IMR-90 (cell line): Measurements from ENCODE around the gene ANKRD37. TPM values are rescaled to one million over a fixed set of nuclear protein-coding genes. Genes with fewer than 3 reads are reported as not detected.

Experiments used
- ATAC-seq: fragments of 200-7000 bp; cut with Tn5 transposase; 2 replicates; pipeline ENCODE4 v1.9.1; 2020; ENCODE audit warnings: low read depth, mild to moderate bottlenecking, moderate library complexity
- BruUV-seq: library from RNA; stranded (reverse); fragments of 400-500 nt; replicated peaks from 2 replicates; lab custom pipeline; 2021; lab: Mats Ljungman, UMichigan
- CTCF ChIA-PET: fragments of 300-600 bp; formaldehyde crosslinking; extraction: SDS; loops from one replicate; lab custom pipeline; 2021; ENCODE audit warnings: antibody characterized with exemption; lab: Yijun Ruan, JAX
- POLR2A ChIA-PET: fragments of 300-600 bp; sonication (Branson Sonifier 250); formaldehyde crosslinking; loops from one replicate; lab custom pipeline; 2022; ENCODE audit warnings: antibody characterized with exemption; ENCODE audit not compliant: unreplicated experiment; lab: Charles Lee
- DNase-seq: peaks from one replicate; pipeline ENCODE4 v3.0.0; 2013
- H2AFZ ChIP-seq: replicated peaks from 2 replicates; pipeline ENCODE3; 2013; ENCODE audit warnings: low read length, mild to moderate bottlenecking; ENCODE audit not compliant: poor library complexity
- H2AK5ac ChIP-seq: 2 replicates; pipeline ENCODE4 v1.6.1; 2013; ENCODE audit warnings: low read depth, low read length, inconsistent platforms
- H2AK9ac ChIP-seq: replicated peaks from 2 replicates; pipeline ENCODE3; 2013; ENCODE audit warnings: mild to moderate bottlenecking, low read depth, low read length, moderate library complexity; ENCODE audit not compliant: poor library complexity
- H2BK120ac ChIP-seq: 2 replicates; pipeline ENCODE4 v1.6.1; 2013; ENCODE audit warnings: low read depth, low read length, inconsistent platforms
- H2BK15ac ChIP-seq: 3 replicates; pipeline ENCODE4 v1.6.1; 2013; ENCODE audit warnings: low read depth, low read length, inconsistent platforms
- H2BK20ac ChIP-seq: 2 replicates; pipeline ENCODE4 v1.6.1; 2013; ENCODE audit warnings: low read depth, mild to moderate bottlenecking, inconsistent platforms, low read length, moderate library complexity
- H2BK5ac ChIP-seq: 2 replicates; pipeline ENCODE4 v1.6.1; 2013; ENCODE audit warnings: mild to moderate bottlenecking, low read depth, low read length, inconsistent platforms; ENCODE audit not compliant: poor library complexity, severe bottlenecking
- H3K14ac ChIP-seq: replicated peaks from 2 replicates; pipeline ENCODE4 v1.6.1; 2013; ENCODE audit warnings: low read depth, low read length, inconsistent platforms
- H3K18ac ChIP-seq: 2 replicates; pipeline ENCODE4 v1.6.1; 2013; ENCODE audit warnings: low read depth, low read length, control low read depth
- H3K23ac ChIP-seq: 2 replicates; pipeline ENCODE4 v1.6.1; 2013; ENCODE audit warnings: low read depth, low read length, inconsistent platforms
- H3K27ac ChIP-seq: 2 replicates; pipeline ENCODE4 v1.5.1; 2013; ENCODE audit warnings: mild to moderate bottlenecking, control low read depth, low read length; ENCODE audit not compliant: insufficient read depth
- H3K27me3 ChIP-seq: 2 replicates; pipeline ENCODE4 v1.6.1; 2013; ENCODE audit warnings: low read length; ENCODE audit not compliant: control insufficient read depth, insufficient read depth
- H3K36me3 ChIP-seq: 2 replicates; pipeline ENCODE4 v1.6.1; 2013; ENCODE audit warnings: low read length, mixed read lengths; ENCODE audit not compliant: control insufficient read depth, insufficient read depth
- H3K4ac ChIP-seq: 2 replicates; pipeline ENCODE4 v1.6.1; 2013; ENCODE audit warnings: low read depth, low read length, inconsistent platforms
- H3K4me1 ChIP-seq: 2 replicates; pipeline ENCODE4 v1.6.1; 2013; ENCODE audit warnings: low read length, mixed read lengths; ENCODE audit not compliant: control insufficient read depth, insufficient read depth
- H3K4me2 ChIP-seq: 2 replicates; pipeline ENCODE4 v1.6.1; 2013; ENCODE audit warnings: low read depth, mild to moderate bottlenecking, control low read depth, low read length, moderate library complexity
- H3K4me3 ChIP-seq: 2 replicates; pipeline ENCODE4 v1.5.1; 2013; ENCODE audit warnings: low read depth, mild to moderate bottlenecking, control low read depth, low read length, moderate library complexity; ENCODE audit not compliant: insufficient read depth
- H3K56ac ChIP-seq: 2 replicates; pipeline ENCODE4 v1.6.1; 2013; ENCODE audit warnings: low read length, inconsistent platforms; ENCODE audit not compliant: insufficient read depth; ENCODE audit errors: extremely low read depth
- H3K79me1 ChIP-seq, 2 experiments: 2 replicates each; pipeline ENCODE4 v1.6.1; 2013; ENCODE audit warnings: low read length in 2 of 2, inconsistent platforms in 1 of 2, low read depth in 1 of 2
- H3K9ac ChIP-seq: 2 replicates; pipeline ENCODE4 v1.6.1; 2013; ENCODE audit warnings: low read depth, low read length, control low read depth
- H3K9me1 ChIP-seq: 2 replicates; pipeline ENCODE4 v1.6.1; 2013; ENCODE audit warnings: low read length, inconsistent platforms; ENCODE audit not compliant: insufficient read depth
- H3K9me3 ChIP-seq: 2 replicates; pipeline ENCODE4 v1.6.1; 2013; ENCODE audit warnings: low read length; ENCODE audit not compliant: control insufficient read depth, insufficient read depth
- H4K20me1 ChIP-seq: 2 replicates; pipeline ENCODE4 v1.6.1; 2013; ENCODE audit warnings: low read length, inconsistent platforms; ENCODE audit not compliant: insufficient read depth
- H4K5ac ChIP-seq: 2 replicates; pipeline ENCODE4 v1.6.1; 2013; ENCODE audit warnings: mild to moderate bottlenecking, low read depth, low read length, control low read depth
- H4K8ac ChIP-seq, 2 experiments: 2 replicates each; pipeline ENCODE4 v1.6.1; 2013; ENCODE audit warnings: low read depth in 2 of 2, low read length in 2 of 2, control low read depth in 1 of 2, inconsistent platforms in 1 of 2
- H4K91ac ChIP-seq: 2 replicates; pipeline ENCODE4 v1.6.1; 2013; ENCODE audit warnings: low read depth, low read length, inconsistent platforms; ENCODE audit not compliant: insufficient read depth
- BHLHE40 ChIP-seq: fragments of 150-350 bp; IDR thresholded peaks from 2 replicates; pipeline ENCODE4 v1.6.1; 2016; ENCODE audit warnings: mild to moderate bottlenecking, low read depth, low read length
- CEBPB ChIP-seq: IDR thresholded peaks from 2 replicates; pipeline ENCODE4 v1.6.1; 2012; ENCODE audit warnings: low read depth, low read length, improper control_type of control experiment
- CHD1 ChIP-seq: IDR thresholded peaks from 2 replicates; pipeline ENCODE4 v1.6.1; 2012; ENCODE audit warnings: low read depth, low read length, improper control_type of control experiment
- FOS ChIP-seq: fragments of 150-350 bp; IDR thresholded peaks from 2 replicates; pipeline ENCODE4 v1.6.1; 2016; ENCODE audit warnings: low read depth, low read length
- MAFK ChIP-seq: IDR thresholded peaks from 2 replicates; pipeline ENCODE4 v1.6.1; 2012; ENCODE audit warnings: low read depth, low read length, improper control_type of control experiment
- MAZ ChIP-seq: IDR thresholded peaks from 2 replicates; pipeline ENCODE4 v1.6.1; 2012; ENCODE audit warnings: low read depth, mild to moderate bottlenecking, low read length, improper control_type of control experiment, moderate library complexity, borderline replicate concordance
- MXI1 ChIP-seq: IDR thresholded peaks from 2 replicates; pipeline ENCODE4 v1.6.1; 2012; ENCODE audit warnings: low read depth, mild to moderate bottlenecking, low read length, moderate library complexity, borderline replicate concordance
- NFE2L2 ChIP-seq: fragments of 150-350 bp; IDR thresholded peaks from 2 replicates; pipeline ENCODE4 v1.6.1; 2016; ENCODE audit warnings: low read depth, mild to moderate bottlenecking, low read length
- POLR2A ChIP-seq: IDR thresholded peaks from 2 replicates; pipeline ENCODE4 v1.6.1; 2012; ENCODE audit warnings: mild to moderate bottlenecking, low read depth, low read length
- RAD21 ChIP-seq: IDR thresholded peaks from 2 replicates; pipeline ENCODE4 v1.6.1; 2012; ENCODE audit warnings: low read length, improper control_type of control experiment
- RCOR1 ChIP-seq: IDR thresholded peaks from 2 replicates; pipeline ENCODE4 v1.6.1; 2012; ENCODE audit warnings: mild to moderate bottlenecking, low read length, improper control_type of control experiment; ENCODE audit not compliant: insufficient replicate concordance
- RFX5 ChIP-seq: IDR thresholded peaks from 2 replicates; pipeline ENCODE4 v1.8.0; 2012; ENCODE audit warnings: low read depth, mild to moderate bottlenecking, low read length, moderate library complexity
- SMC3 ChIP-seq: fragments of 150-350 bp; IDR thresholded peaks from 2 replicates; pipeline ENCODE4 v1.6.1; 2016; ENCODE audit warnings: low read depth, mild to moderate bottlenecking, antibody characterized with exemption, low read length, moderate library complexity
- USF2 ChIP-seq: fragments of 150-350 bp; IDR thresholded peaks from 2 replicates; pipeline ENCODE4 v1.6.1; 2017; ENCODE audit warnings: mild to moderate bottlenecking, antibody characterized with exemption, low read length, low read depth
- WGBS, 2 experiments: methylation state at CpG; one replicate each; pipeline versions ENCODE4 v1.1.5 to v1.1.7; 2013; ENCODE audit warnings: missing lambda C conversion rate in 2 of 2; ENCODE audit not compliant: insufficient read length in 1 of 2; ENCODE audit errors: extremely low coverage in 2 of 2; 5-methylcytosine and 5-hydroxymethylcytosine counted together
- dilution Hi-C: fragments of 300-500 bp; cut with HindIII; formaldehyde crosslinking; loops from one replicate; pipeline ENCODE4 v1.14.3; 2018; ENCODE audit warnings: low sequenced_read_pairs; ENCODE audit not compliant: unreplicated experiment
- in situ Hi-C: fragments of 300-500 bp; cut with MboI; formaldehyde crosslinking; loops from 3 replicates; pipeline ENCODE4 v1.14.3; 2019; ENCODE audit warnings: low sequenced_read_pairs, inconsistent platforms, mixed read lengths
- intact Hi-C: fragments of 100-400 bp; cut with micrococcal nuclease; formaldehyde crosslinking; loops from 2 replicates; pipeline ENCODE4 v1.10.0; 2022
- polyA plus RNA-seq, 3 experiments: library from polyadenylated mRNA; depleted of rRNA; stranded (reverse); fragments of >200 nt; gene quantifications; 2 replicates each; pipeline ENCODE4 v1.2.3, GENCODE V29; 2012; ENCODE audit warnings: low replicate concordance in 1 of 3
- total RNA-seq: library from RNA; depleted of rRNA; stranded (reverse); fragments of >200 nt; gene quantifications from 2 replicates; pipeline ENCODE4 v1.2.3, GENCODE V29; 2012

ANKRD37 gene
- total and polyA plus RNA-seq, 2 of the 4 experiments (the other 2 are of a cell fraction): 7.1 to 8.2 TPM

GRCh38 chr4:185384061-185384460 is 12.6 kb upstream of the ANKRD37 start:
- Histone ChIP-seq H3K27me3 (no peaks in the 10 kb centered on the region), H3K14ac (no peak overlapping the region), H4K91ac (no peak overlapping the region), H2AFZ (no peak overlapping the region), H3K79me1 (no peaks in the 10 kb centered on the region), H3K9me1 (no peaks in the 10 kb centered on the region), H3K4ac (no peak overlapping the region), H2BK120ac (no peak overlapping the region), H3K4me3 (no peak overlapping the region), H3K9ac (no peak overlapping the region), H3K27ac (no peak overlapping the region), H4K8ac (no peak overlapping the region), H3K9me3 (peaks cover 5% of the 10 kb centered on the region), H4K5ac (no peak overlapping the region), H2BK15ac (no peak overlapping the region), H2AK9ac (no peak overlapping the region), H3K4me1 (no peaks in the 10 kb centered on the region), H3K4me2 (no peak overlapping the region), H2BK5ac (no peak overlapping the region), H3K56ac (no peak overlapping the region), H4K20me1 (no peaks in the 10 kb centered on the region), H3K36me3 (peaks cover 2% of the 10 kb centered on the region; the same call in 1 of the 2 replicates), H3K18ac (no peak overlapping the region), H2AK5ac (no peak overlapping the region), H2BK20ac (no peak overlapping the region), H3K23ac (no peak overlapping the region)
- in situ Hi-C loops (no loop called here), dilution Hi-C loops (no loop called here), intact Hi-C loops (no loop called here)
- no CpG with 5 or more reads among the region's 2 CpGs for WGBS, 2 experiments
- BruUV-seq: no TSS peak
- ChIA-PET CTCF (interaction anchor here (0.6 kb wide), 1 partner anchor 88 kb away, joined by 3 read pairs; the partner anchor contains the start of gene CCDC110), POLR2A (no interaction called here)
- DNase-seq (no peak), ATAC-seq (no peak)
- TF ChIP-seq CHD1 (no peak), BHLHE40 (no peak), SMC3 (no peak), FOS (no peak), NFE2L2 (no peak), RAD21 (no peak), POLR2A (no peak), MAZ (no peak), MXI1 (no peak), RFX5 (no peak), USF2 (no peak), MAFK (no peak), CEBPB (no peak), RCOR1 (no peak)
